Common myeloid progenitor, CD34-positive (primary cell): ENCODE results near the gene ELMO3.
A peak's percentile ranks its signal among the peaks of the same experiment; 100 is the strongest.

Experiments used
- CTCF ChIA-PET: fragments of 350-600 bp; sonication (Branson Sonifier 250); formaldehyde crosslinking; loops from one replicate; lab custom pipeline; 2021; ENCODE audit warnings: antibody characterized with exemption; lab: Charles Lee
- POLR2A ChIA-PET: fragments of 350-600 bp; sonication (Branson Sonifier 250); formaldehyde crosslinking; loops from one replicate; lab custom pipeline; 2021; ENCODE audit warnings: antibody characterized with exemption; lab: Charles Lee
- DNase-seq, 3 donors: peaks; one replicate each; pipeline versions ENCODE4 v3.0.0 to v3.0.0-alpha.2; 2013
- H3K27ac ChIP-seq, 2 experiments: 1 replicate in 1 of 2; 2 replicates in 1 of 2; pipeline ENCODE4 v1.7.0; 2013; ENCODE audit warnings: inconsistent platforms in 2 of 2, low read length in 2 of 2, mild to moderate bottlenecking in 2 of 2, low read depth in 1 of 2, moderate library complexity in 1 of 2; ENCODE audit not compliant: severe bottlenecking in 2 of 2, insufficient read depth in 1 of 2, poor library complexity in 1 of 2
- H3K27me3 ChIP-seq, 5 experiments: replicated peaks in 2 of 5; 1 replicate in 3 of 5; 2 replicates in 2 of 5; pipeline versions ENCODE4 v1.6.1 to v1.7.0; 2013; ENCODE audit warnings: low read length in 4 of 5, mild to moderate bottlenecking in 2 of 5, moderate library complexity in 2 of 5, inconsistent platforms in 1 of 5; ENCODE audit not compliant: insufficient read depth in 5 of 5, control insufficient read depth in 4 of 5
- H3K36me3 ChIP-seq, 4 experiments: 1 replicate in 2 of 4; 2 replicates in 2 of 4; pipeline versions ENCODE4 v1.6.1 to v1.7.0; 2013; ENCODE audit warnings: low read length in 3 of 4, control low read depth in 1 of 4, mild to moderate bottlenecking in 1 of 4; ENCODE audit not compliant: control insufficient read depth in 4 of 4, insufficient read depth in 4 of 4
- H3K4me1 ChIP-seq, 4 experiments: 1 replicate in 3 of 4; 2 replicates in 1 of 4; pipeline versions ENCODE4 v1.6.1 to v1.7.1; 2013; ENCODE audit warnings: low read length in 3 of 4, mild to moderate bottlenecking in 3 of 4, control low read depth in 1 of 4, inconsistent platforms in 1 of 4, moderate library complexity in 1 of 4; ENCODE audit not compliant: control insufficient read depth in 4 of 4, insufficient read depth in 4 of 4; ENCODE audit errors: control extremely low read depth in 1 of 4
- H3K4me3 ChIP-seq, 7 experiments: 1 replicate in 4 of 7; 2 replicates in 3 of 7; pipeline versions ENCODE4 v1.5.1 to v1.7.0; 2013; ENCODE audit warnings: mild to moderate bottlenecking in 7 of 7, low read length in 6 of 7, moderate library complexity in 6 of 7, inconsistent platforms in 2 of 7, low read depth in 2 of 7, control low read depth in 1 of 7; ENCODE audit not compliant: insufficient read depth in 4 of 7, control insufficient read depth in 1 of 7; ENCODE audit errors: extremely low read depth in 1 of 7
- H3K9me3 ChIP-seq, 5 experiments: 1 replicate in 4 of 5; 2 replicates in 1 of 5; pipeline versions ENCODE4 v1.6.1 to v1.7.1; 2013; ENCODE audit warnings: low read length in 4 of 5, mild to moderate bottlenecking in 2 of 5, inconsistent platforms in 1 of 5, low read depth in 1 of 5, moderate library complexity in 1 of 5; ENCODE audit not compliant: control insufficient read depth in 4 of 5, insufficient read depth in 2 of 5; ENCODE audit errors: control extremely low read depth in 1 of 5
- WGBS: methylation state at CpG from one replicate; pipeline ENCODE4 v1.1.5; 2013; ENCODE audit not compliant: insufficient coverage; 5-methylcytosine and 5-hydroxymethylcytosine counted together

The ELMO3 gene

GRCh38 chr16:67196881-67197280 lies 2.0 kb upstream of the ELMO3 start:
- ChIA-PET POLR2A (no interaction called here), CTCF (interaction anchor here (0.9 to 4.8 kb wide), 9 partner anchors 8 to 64 kb away, joined by 3 to 22 read pairs (median 7); no protein-coding TSS in a partner anchor)
- Histone ChIP-seq H3K27me3 (no peaks in the 10 kb centered on the region), H3K27ac (no peak overlapping the region), H3K4me1 (peaks cover 0 to 16% (median 15%) of the 10 kb centered on the region in 4 experiments), H3K36me3 (peaks cover 17 to 68% (median 55%) of the 10 kb centered on the region in 4 experiments), H3K4me3 (no peak overlapping the region), H3K9me3 (no peaks in the 10 kb centered on the region)
- no peak for DNase-seq
- 80% methylated on average over 1 of the region's 1 CpG for WGBS

DNA sequence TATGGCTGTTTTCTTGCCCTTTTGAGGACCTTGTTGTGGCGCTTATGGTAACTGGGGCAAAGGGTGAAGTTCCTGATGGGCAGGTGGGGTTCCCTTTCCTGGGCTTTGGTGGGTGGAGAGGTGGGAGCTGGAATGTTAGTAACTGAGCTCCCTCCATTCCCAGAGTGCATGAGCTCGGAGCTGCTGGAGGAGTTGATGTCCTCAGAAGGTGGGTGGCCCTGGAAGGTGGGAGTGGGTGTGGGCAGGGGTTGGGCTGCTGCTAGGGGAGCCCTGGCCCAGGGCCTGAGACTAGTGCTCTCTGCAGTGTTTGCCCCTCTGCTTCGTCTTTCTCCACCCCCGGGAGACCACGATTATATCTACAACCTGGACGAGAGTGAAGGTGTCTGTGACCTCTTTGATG lies 1.2 kb upstream of the ELMO3 start:
- CTCF ChIA-PET: interaction anchor here (0.9 to 2.9 kb wide), 23 partner anchors 9 to 244 kb away, joined by 3 to 22 read pairs (median 4); partner anchors contain the start of gene TMEM208
- 93% methylated on average over 4 of the region's 6 CpGs for WGBS
- H3K36me3 ChIP-seq: peaks cover 19 to 76% (median 61%) of the 10 kb centered on the region in 4 experiments

GRCh38 chr16:67198238-67198734 lies 645 bp upstream of the ELMO3 start:
- H3K4me1 ChIP-seq: peaks cover 0 to 8% (median 4%) of the 10 kb centered on the region in 4 experiments
- CTCF ChIA-PET: interaction anchor here (0.9 to 2.9 kb wide), 22 partner anchors 9 to 248 kb away, joined by 3 to 22 read pairs (median 4); partner anchors contain the start of gene TMEM208
- H3K36me3 ChIP-seq: peaks cover 19 to 81% (median 64%) of the 10 kb centered on the region in 4 experiments
- no peak overlapping the region for H3K4me3 ChIP-seq
- POLR2A ChIA-PET: interaction anchor here (0.6 to 1.0 kb wide), 2 partner anchors 12 to 46 kb away, joined by 4 to 6 read pairs; no protein-coding TSS in a partner anchor
- H3K27me3 ChIP-seq: no peaks in the 10 kb centered on the region
- WGBS: 58% methylated on average over 10 of the region's 12 CpGs
- no peaks in the 10 kb centered on the region for H3K9me3 ChIP-seq
- no peak overlapping the region for H3K27ac ChIP-seq
- peak; percentile 60 to 77 (median 77) for DNase-seq

More for the DNA sequence above, 1.2 kb upstream of the ELMO3 start:
- H3K9me3 ChIP-seq: no peaks in the 10 kb centered on the region
- no peak overlapping the region for H3K27ac ChIP-seq
- H3K4me1 ChIP-seq: peaks cover 0 to 14% (median 10%) of the 10 kb centered on the region in 4 experiments
- no peak overlapping the region for H3K4me3 ChIP-seq
- no peaks in the 10 kb centered on the region for H3K27me3 ChIP-seq
- no peak for DNase-seq
- POLR2A ChIA-PET: interaction anchor here (0.6 to 1.0 kb wide), 2 partner anchors 13 to 47 kb away, joined by 4 to 6 read pairs; no protein-coding TSS in a partner anchor

GRCh38 chr16:67199808-67200198 lies 872 bp downstream of the ELMO3 start:
- CTCF ChIA-PET: interaction anchor here (0.9 to 2.9 kb wide), 7 partner anchors 9 to 249 kb away, joined by 3 to 12 read pairs (median 6); no protein-coding TSS in a partner anchor
- no peaks in the 10 kb centered on the region for H3K9me3 ChIP-seq
- peak overlapping the region in 2 of 7 experiments; percentile 13 to 16 for H3K4me3 ChIP-seq
- peaks cover 15 to 78% (median 59%) of the 10 kb centered on the region in 4 experiments for H3K36me3 ChIP-seq
- no peak for DNase-seq
- H3K27me3 ChIP-seq: no peaks in the 10 kb centered on the region
- H3K4me1 ChIP-seq: peaks cover 0 to 3% (median 0%) of the 10 kb centered on the region in 4 experiments
- 78% methylated on average over 13 of the region's 22 CpGs for WGBS
- POLR2A ChIA-PET: no interaction called here
- H3K27ac ChIP-seq: no peak overlapping the region

GRCh38 chr16:67200491-67200890 lies 1.6 kb downstream of the ELMO3 start:
- no peak for DNase-seq
- ChIA-PET CTCF (interaction anchor here (1.2 to 2.5 kb wide), 4 partner anchors 15 to 250 kb away, joined by 3 to 7 read pairs (median 6); no protein-coding TSS in a partner anchor), POLR2A (no interaction called here)
- peaks cover 11 to 71% (median 53%) of the 10 kb centered on the region in 4 experiments for H3K36me3 ChIP-seq
- H3K27ac ChIP-seq: no peak overlapping the region
- WGBS: 96% methylated on average over 8 of the region's 8 CpGs
- peaks cover 0 to 3% (median 0%) of the 10 kb centered on the region in 4 experiments for H3K4me1 ChIP-seq
- H3K9me3 ChIP-seq: no peaks in the 10 kb centered on the region
- no peak overlapping the region for H3K4me3 ChIP-seq
- H3K27me3 ChIP-seq: no peaks in the 10 kb centered on the region

- Histone ChIP-seq H3K36me3 (peaks cover 9 to 70% (median 41%) of the 10 kb centered on the region in 4 experiments), H3K9me3 (no peaks in the 10 kb centered on the region), H3K27me3 (no peaks in the 10 kb centered on the region), H3K4me1 (peaks cover 0 to 3% (median 0%) of the 10 kb centered on the region in 4 experiments), H3K4me3 (no peak overlapping the region), H3K27ac (no peak overlapping the region)
- DNase-seq: no peak
- ChIA-PET POLR2A (interaction anchor here (1.3 kb wide), 1 partner anchor 16 kb away, joined by 3 read pairs; no protein-coding TSS in a partner anchor), CTCF (interaction anchor here (1.1 to 2.2 kb wide), 6 partner anchors 9 to 47 kb away, joined by 3 to 7 read pairs (median 6); partner anchors contain the start of gene SLC9A5)
- 98% methylated on average over 27 of the region's 40 CpGs for WGBS
These were observed 2.7 kb downstream of the ELMO3 start for GRCh38 chr16:67201411-67202345.
